H1 (cell line): ENCODE results near the gene ERP44. TPM values are rescaled to one million over a fixed set of nuclear protein-coding genes. Genes with fewer than 3 reads are reported as not detected.

ENCODE experiments used
- CTCF ChIA-PET: fragments of 300-600 bp; sonication (Branson Sonifier 250); formaldehyde crosslinking; loops from one replicate; lab custom pipeline; 2021; ENCODE audit not compliant: partially characterized antibody; lab: Charles Lee
- POLR2A ChIA-PET: fragments of 300-600 bp; sonication (Branson Sonifier 250); formaldehyde crosslinking; loops from one replicate; lab custom pipeline; 2021; ENCODE audit warnings: inconsistent platforms; ENCODE audit not compliant: partially characterized antibody; lab: Charles Lee
- DNase-seq, 2 experiments: peaks; one replicate each; pipeline versions ENCODE4 v3.0.0 to v3.0.0-alpha.2; 2010 to 2022; ENCODE audit warnings: low spot score in 2 of 2, low read depth in 1 of 2, mixed read lengths in 1 of 2
- FAIRE-seq: peaks from 2 replicates; lab custom pipeline; 2011; peaks lifted over from hg19 to GRCh38; lab: Jason Lieb, UNC
- H2AFZ ChIP-seq: 2 replicates; pipeline ENCODE4 v1.8.1; 2012; ENCODE audit warnings: low read length, inconsistent platforms
- H2AK5ac ChIP-seq: 2 replicates; pipeline ENCODE4 v1.6.1; 2013; ENCODE audit warnings: low read depth, low read length
- H2BK120ac ChIP-seq: replicated peaks from 2 replicates; pipeline ENCODE3; 2013; ENCODE audit warnings: low read depth, low read length, inconsistent platforms
- H2BK12ac ChIP-seq: 2 replicates; pipeline ENCODE4 v1.6.1; 2013; ENCODE audit warnings: low read depth, low read length
- H2BK15ac ChIP-seq: 2 replicates; pipeline ENCODE4 v1.6.1; 2013; ENCODE audit warnings: low read length
- H2BK20ac ChIP-seq: 2 replicates; pipeline ENCODE4 v1.6.1; 2013; ENCODE audit warnings: low read length
- H2BK5ac ChIP-seq: 2 replicates; pipeline ENCODE4 v1.6.1; 2013; ENCODE audit warnings: low read depth, low read length
- H3K14ac ChIP-seq: 2 replicates; pipeline ENCODE4 v1.6.1; 2013; ENCODE audit warnings: inconsistent platforms; ENCODE audit not compliant: insufficient read length
- H3K18ac ChIP-seq: 2 replicates; pipeline ENCODE4 v1.6.1; 2013; ENCODE audit warnings: low read length; ENCODE audit errors: extremely low read depth
- H3K23ac ChIP-seq: 2 replicates; pipeline ENCODE4 v1.6.1; 2013; ENCODE audit warnings: inconsistent platforms; ENCODE audit not compliant: insufficient read length
- H3K23me2 ChIP-seq: 2 replicates; pipeline ENCODE4 v1.6.1; 2013; ENCODE audit warnings: low read depth, low read length
- H3K27ac ChIP-seq: 2 replicates; pipeline ENCODE4 v1.6.1; 2011; ENCODE audit warnings: low read depth, low read length, inconsistent platforms
- H3K27me3 ChIP-seq, 4 experiments: replicated peaks in 1 of 4; 1 replicate in 1 of 4; 2 replicates in 3 of 4; pipeline versions ENCODE4 v1.6.1 to v1.8.1; 2011 to 2013; ENCODE audit warnings: low read length in 3 of 4, mild to moderate bottlenecking in 3 of 4, inconsistent platforms in 2 of 4, mixed read lengths in 2 of 4, moderate library complexity in 1 of 4; ENCODE audit not compliant: control insufficient read depth in 3 of 4, insufficient read depth in 3 of 4; ENCODE audit errors: extremely low read depth in 1 of 4
- H3K36me3 ChIP-seq, 4 experiments: 2 replicates each; pipeline versions ENCODE4 v1.6.1 to v1.8.1; 2011 to 2013; ENCODE audit warnings: mild to moderate bottlenecking in 4 of 4, low read length in 3 of 4, moderate library complexity in 2 of 4, control low read depth in 1 of 4, inconsistent platforms in 1 of 4; ENCODE audit not compliant: insufficient read depth in 4 of 4, control insufficient read depth in 2 of 4
- H3K4ac ChIP-seq: replicated peaks from 2 replicates; pipeline ENCODE3; 2013; ENCODE audit warnings: low read length, low read depth, mixed read lengths, inconsistent platforms; ENCODE audit not compliant: insufficient read length
- H3K4me1 ChIP-seq, 4 experiments: replicated peaks in 1 of 4; 1 replicate in 1 of 4; 2 replicates in 3 of 4; pipeline versions ENCODE4 v1.6.1 to v1.8.1; 2011 to 2013; ENCODE audit warnings: low read length in 3 of 4, inconsistent platforms in 2 of 4, mixed read lengths in 1 of 4; ENCODE audit not compliant: insufficient read depth in 4 of 4, control insufficient read depth in 3 of 4
- H3K4me2 ChIP-seq, 2 experiments: 2 replicates each; pipeline versions ENCODE4 v1.6.1 to v1.8.1; 2011 to 2013; ENCODE audit warnings: low read depth in 2 of 2, low read length in 2 of 2, control low read depth in 1 of 2, inconsistent platforms in 1 of 2, mild to moderate bottlenecking in 1 of 2; ENCODE audit not compliant: insufficient read depth in 1 of 2
- H3K4me3 ChIP-seq, 4 experiments: fragments of 200-600, 300-600 bp in 1 of 4; sonication (generic), shearing (Covaris generic), sonication (Bioruptor Twin) in 1 of 4; 2 replicates each; pipeline versions ENCODE4 v1.5.1 to v1.8.1; 2011 to 2016; ENCODE audit warnings: low read length in 4 of 4, low read depth in 3 of 4, control low read depth in 2 of 4, inconsistent platforms in 2 of 4, mild to moderate bottlenecking in 2 of 4, mixed read lengths in 1 of 4, moderate library complexity in 1 of 4; ENCODE audit not compliant: insufficient read depth in 2 of 4; ENCODE audit errors: extremely low read depth in 1 of 4
- H3K56ac ChIP-seq: replicated peaks from 2 replicates; pipeline ENCODE3; 2013; ENCODE audit warnings: low read depth, mild to moderate bottlenecking, mixed read lengths, low read length, inconsistent platforms; ENCODE audit not compliant: insufficient read length
- H3K79me1 ChIP-seq: 2 replicates; pipeline ENCODE4 v1.6.1; 2013; ENCODE audit warnings: low read depth, low read length, control low read depth
- H3K79me2 ChIP-seq, 2 experiments: 2 replicates each; pipeline versions ENCODE4 v1.6.1 to v1.8.1; 2012 to 2013; ENCODE audit warnings: low read length in 2 of 2, mild to moderate bottlenecking in 2 of 2, inconsistent platforms in 1 of 2; ENCODE audit not compliant: insufficient read depth in 2 of 2, control insufficient read depth in 1 of 2
- H3K9ac ChIP-seq, 4 experiments: replicated peaks in 1 of 4; 1 replicate in 1 of 4; 2 replicates in 3 of 4; pipeline versions ENCODE4 v1.6.1 to v1.8.1; 2011 to 2013; ENCODE audit warnings: low read depth in 3 of 4, low read length in 3 of 4, control low read depth in 2 of 4, mild to moderate bottlenecking in 2 of 4, moderate library complexity in 2 of 4, inconsistent platforms in 1 of 4; ENCODE audit errors: extremely low read depth in 1 of 4
- H3K9me3 ChIP-seq, 2 experiments: 2 replicates each; pipeline versions ENCODE4 v1.6.1 to v1.8.1; 2012 to 2013; ENCODE audit warnings: mild to moderate bottlenecking in 2 of 2, moderate library complexity in 2 of 2, control low read depth in 1 of 2, inconsistent platforms in 1 of 2, low read depth in 1 of 2, low read length in 1 of 2, mixed read lengths in 1 of 2; ENCODE audit not compliant: insufficient read depth in 2 of 2
- H4K20me1 ChIP-seq, 2 experiments: replicated peaks in 1 of 2; 2 replicates each; pipeline versions ENCODE3 to v1.8.1; 2011 to 2013; ENCODE audit warnings: inconsistent platforms in 2 of 2, low read length in 2 of 2, mild to moderate bottlenecking in 1 of 2; ENCODE audit not compliant: insufficient read depth in 2 of 2, control insufficient read depth in 1 of 2
- H4K5ac ChIP-seq: 2 replicates; pipeline ENCODE4 v1.6.1; 2013; ENCODE audit warnings: low read length, low read depth, mixed read lengths, inconsistent platforms; ENCODE audit not compliant: insufficient read length
- H4K8ac ChIP-seq: 2 replicates; pipeline ENCODE4 v1.8.0; 2013; ENCODE audit warnings: mild to moderate bottlenecking, moderate library complexity, low read length, inconsistent platforms; ENCODE audit not compliant: insufficient read depth; ENCODE audit errors: extremely low read depth
- H4K91ac ChIP-seq: replicated peaks from 2 replicates; pipeline ENCODE3; 2013; ENCODE audit warnings: low read length, mixed read lengths, inconsistent platforms; ENCODE audit not compliant: insufficient read length
- BCL11A ChIP-seq, 2 experiments: IDR thresholded peaks; one replicate each; pipeline ENCODE4 v1.6.1; 2011; ENCODE audit warnings: low read depth in 2 of 2, low read length in 2 of 2, mild to moderate bottlenecking in 2 of 2
- CHD2 ChIP-seq: IDR thresholded peaks from 2 replicates; pipeline ENCODE4 v1.6.1; 2012; ENCODE audit warnings: low read length, improper control_type of control experiment
- E2F6 ChIP-seq: IDR thresholded peaks from 2 replicates; pipeline ENCODE4 v1.6.1; 2012; ENCODE audit warnings: inconsistent platforms
- KDM5A ChIP-seq: fragments of 200-600 bp; IDR thresholded peaks from 2 replicates; pipeline ENCODE4 v1.7.1; 2012; ENCODE audit warnings: mild to moderate bottlenecking, low read length, inconsistent platforms, mixed read lengths
- POLR2AphosphoS5 ChIP-seq: IDR thresholded peaks from 2 replicates; pipeline ENCODE4 v1.6.1; 2011; ENCODE audit warnings: low read depth, low read length
- POU5F1 ChIP-seq: IDR thresholded peaks from 2 replicates; pipeline ENCODE4 v1.6.1; 2011; ENCODE audit warnings: low read depth, mild to moderate bottlenecking, low read length, moderate library complexity
- RAD21 ChIP-seq, 2 experiments: IDR thresholded peaks in 1 of 2; conservative IDR thresholded peaks in 1 of 2; 2 replicates each; pipeline ENCODE4 v1.6.1; 2011; ENCODE audit warnings: low read depth in 2 of 2, low read length in 2 of 2, improper control_type of control experiment in 1 of 2, inconsistent platforms in 1 of 2, mild to moderate bottlenecking in 1 of 2, moderate library complexity in 1 of 2
- RBBP5 ChIP-seq: IDR thresholded peaks from 2 replicates; pipeline ENCODE4 v1.7.1; 2012; ENCODE audit warnings: low read depth, mild to moderate bottlenecking, inconsistent platforms, low read length, moderate library complexity, borderline replicate concordance
- SP1 ChIP-seq: IDR thresholded peaks from 2 replicates; pipeline ENCODE4 v1.6.1; 2011; ENCODE audit warnings: low read depth, low read length
- TBP ChIP-seq: IDR thresholded peaks from 2 replicates; pipeline ENCODE4 v1.6.1; 2011; ENCODE audit warnings: low read depth, low read length, improper control_type of control experiment
- TCF12 ChIP-seq: IDR thresholded peaks from 2 replicates; pipeline ENCODE4 v1.6.1; 2011; ENCODE audit warnings: low read depth, mild to moderate bottlenecking, low read length
- ZNF274 ChIP-seq: IDR thresholded peaks from 2 replicates; pipeline ENCODE4 v1.7.0; 2012; ENCODE audit warnings: low read length, borderline replicate concordance; ENCODE audit errors: extremely low read depth
- polyA plus RNA-seq, 7 experiments: library from polyadenylated mRNA; depleted of rRNA in 3 of 7; stranded (reverse) in 5 of 7; unstranded in 2 of 7; fragments of >200 nt in 5 of 7; fragments of 200-250 nt in 2 of 7; gene quantifications; 1 replicate in 5 of 7; 2 replicates in 1 of 7; 4 replicates in 1 of 7; pipeline versions ENCODE4 v1.2.1 to v1.2.3, GENCODE V29; 2011 to 2013; ENCODE audit warnings: missing spikeins in 2 of 7, mixed read lengths in 2 of 7
- total RNA-seq: library from RNA; stranded (reverse); fragmentation: NEBNext Ultra II Directional; extraction: Animal tissue kit (Norgen Biotek cat#: 25700); gene quantifications from 2 replicates; pipeline ENCODE4 v1.2.1, GENCODE V29; 2021

ERP44 gene
- total and polyA plus RNA-seq, 2 of the 8 experiments (the other 6 are each of a cell fraction or from before 2014, with no cell fraction given), result 5.7 to 15.6 TPM

GRCh38 chr9:99986642-99987041 lies 112.2 kb downstream of the ERP44 start:
- Histone ChIP-seq H3K4ac (no peak overlapping the region), H3K4me1 (peaks cover 0 to 2% (median 0%) of the 10 kb centered on the region in 4 experiments; a peak in 1 of 7 replicates), H2BK15ac (no peak overlapping the region), H3K14ac (no peak overlapping the region), H3K79me2 (no peaks in the 10 kb centered on the region), H3K4me2 (no peak overlapping the region), H2BK120ac (no peak overlapping the region), H3K79me1 (no peaks in the 10 kb centered on the region), H3K18ac (no peak overlapping the region), H3K23ac (no peak overlapping the region), H2AFZ (no peak overlapping the region), H4K20me1 (peaks cover 0 to 2% of the 10 kb centered on the region in 2 experiments), H3K9ac (no peak overlapping the region), H3K56ac (no peak overlapping the region), H2AK5ac (no peak overlapping the region), H4K5ac (no peak overlapping the region), H3K4me3 (no peak overlapping the region), H4K91ac (no peak overlapping the region), H2BK20ac (no peak overlapping the region), H4K8ac (no peak overlapping the region), H3K9me3 (peaks cover 14 to 15% of the 10 kb centered on the region in 2 experiments; a peak in 3 of 4 replicates), H3K27ac (no peak overlapping the region), H2BK5ac (no peak overlapping the region), H3K23me2 (no peaks in the 10 kb centered on the region), H2BK12ac (no peak overlapping the region), H3K36me3 (peaks cover 0 to 10% (median 0%) of the 10 kb centered on the region in 4 experiments; a peak in 2 of 8 replicates), H3K27me3 (no peaks in the 10 kb centered on the region)
- DNase-seq (no peak), FAIRE-seq (no peak)
- TF ChIP-seq ZNF274, result no peak
- no peak for TF ChIP-seq TBP
- TF ChIP-seq CHD2, result no peak
- TF ChIP-seq E2F6, result no peak
- TF ChIP-seq POLR2AphosphoS5, result no peak
- no peak for TF ChIP-seq SP1
- no peak for TF ChIP-seq KDM5A
- no peak for TF ChIP-seq POU5F1
- TF ChIP-seq BCL11A (IDR thresholded peaks at IDR 0.05; ENCODE audit: low read depth in 2 of 2, low read length in 2 of 2), result no peak
- TF ChIP-seq RBBP5, result no peak
- no peak for TF ChIP-seq RAD21 (IDR thresholded peaks at IDR 0.05 in 1 of 2, conservative IDR thresholded peaks at IDR 0.05 in 1 of 2; ENCODE audit: low read depth in 2 of 2, low read length in 2 of 2)
- TF ChIP-seq TCF12, result no peak
- ChIA-PET POLR2A (no interaction called here), CTCF (no interaction called here)
